Heart left ventricle (tissue), 16 donors: ENCODE results near the gene UGT2B11. TPM values are rescaled to one million over a fixed set of nuclear protein-coding genes. Genes with fewer than 3 reads are reported as not detected.
"Not testable (repeated sequence)": the region's sequence is repeated elsewhere in the genome, so short reads cannot be mapped to it uniquely, and the experiment has no call there.

Experiments used
- ATAC-seq, 4 donors: fragments of 200-7000 bp; cut with Tn5 transposase; one replicate each; pipeline ENCODE4 v1.9.1; 2020 to 2022; ENCODE audit warnings: moderate library complexity in 4 of 4, mild to moderate bottlenecking in 3 of 4, moderate number of reproducible peaks in 1 of 4
- DNase-seq, 5 donors: peaks; one replicate each; pipeline ENCODE4 v3.0.0-alpha.2; 2020
- H3K27ac ChIP-seq, 12 donors: fragments of 200-600 bp; sonication (generic) in 4 of 12; one replicate each; pipeline versions ENCODE4 v1.5.0 to v1.8.0; 2016 to 2022; ENCODE audit warnings: mild to moderate bottlenecking in 2 of 12
- H3K27me3 ChIP-seq, 9 donors: fragments of 200-600 bp; sonication (generic) in 2 of 9; one replicate each; pipeline versions ENCODE4 v1.5.1 to v1.8.0; 2016 to 2022; ENCODE audit warnings: mild to moderate bottlenecking in 3 of 9
- H3K36me3 ChIP-seq, 9 donors: fragments of 200-600 bp; sonication (generic) in 2 of 9; one replicate each; pipeline versions ENCODE4 v1.5.0 to v1.8.0; 2018 to 2022; ENCODE audit warnings: mild to moderate bottlenecking in 2 of 9
- H3K4me1 ChIP-seq, 12 donors: fragments of 200-600 bp; sonication (generic) in 4 of 12; one replicate each; pipeline versions ENCODE4 v1.5.0 to v1.8.0; 2016 to 2022; ENCODE audit warnings: mild to moderate bottlenecking in 3 of 12
- H3K4me3 ChIP-seq, 12 donors: fragments of 200-600 bp; sonication (generic) in 4 of 12; one replicate each; pipeline versions ENCODE4 v1.5.0 to v1.8.0; 2017 to 2022; ENCODE audit warnings: mild to moderate bottlenecking in 9 of 12, moderate library complexity in 4 of 12
- H3K9me3 ChIP-seq, 12 donors: fragments of 200-600 bp; sonication (generic) in 4 of 12; one replicate each; pipeline versions ENCODE4 v1.5.0 to v1.8.0; 2016 to 2022; ENCODE audit warnings: mild to moderate bottlenecking in 1 of 12
- CTCF ChIP-seq, 12 donors: fragments of 200-600 bp; sonication (generic) in 4 of 12; IDR thresholded peaks; one replicate each; pipeline versions ENCODE4 v1.5.0 to v1.8.0; 2018 to 2022; ENCODE audit warnings: antibody characterized with exemption in 12 of 12, mild to moderate bottlenecking in 5 of 12
- POLR2A ChIP-seq, 2 donors: fragments of 450-650 bp; IDR thresholded peaks; one replicate each; pipeline ENCODE4 v1.6.1; 2017; ENCODE audit warnings: antibody characterized with exemption in 2 of 2, mild to moderate bottlenecking in 2 of 2, moderate library complexity in 2 of 2
- WGBS, 4 donors: extraction: QIAGEN DNeasy Blood & Tissue Kit in 2 of 4; methylation state at CpG; one replicate each; pipeline versions ENCODE4 v1.1.5 to v1.1.7; 2013 to 2018; 5-methylcytosine and 5-hydroxymethylcytosine counted together
- intact Hi-C, 10 donors: fragments of 100-400 bp; cut with DNase I; formaldehyde crosslinking; loops; one replicate each; pipeline versions ENCODE4 v1.11.1 to v1.14.2; 2022
- long read RNA-seq, 3 donors: library from polyadenylated mRNA; unstranded; transcript quantifications; one replicate each; pipeline ENCODE4 v2.0.0, GENCODE V29; 2020 to 2021
- polyA plus RNA-seq, 2 donors: library from polyadenylated mRNA; stranded (reverse); fragments of 200-250 nt; gene quantifications; one replicate each; pipeline ENCODE4 v1.2.3, GENCODE V29; 2013
- total RNA-seq, 9 donors: library from RNA; depleted of rRNA in 2 of 9; stranded (reverse); fragments of >200 nt in 2 of 9; fragmentation: NEBNext Ultra II Directional in 3 of 9; extraction: Animal tissue kit (Norgen Biotek cat#: 25700) in 3 of 9; gene quantifications; one replicate each; pipeline versions ENCODE4 v1.1.0 to v1.2.4, GENCODE V29; 2016 to 2023
- donor health status: ischemic (EF 13 %, LVEDD 7.1; RV severe dilation, severe dysfunction).
- donor health status: healthy with polysubstance abuse.
- donor health status: DM: no; HTN: yes; CAD: no.
- donor health status: DM: no; HTN: no; CAD: no.
- donor health status: ischemic (EF 25% LVEDD 6.9; RV normal size, moderate dysfunction).
- donor health status: ischemic (EF 25% LVEDD 5.7; RV mildly dilated, moderate dysfunction).
- donor health status: healthy.
- donor health status: DM: yes; HTN: yes; CAD: no.
- donor health status: ischemic (EF 35%, LVEDD 5.7; RV mildly dilated, moderate dysfunction).
- donor health status: nonischemic (EF 11% LVEDD 7.7; RV severe dilation, severe dysfunction).
- donor health status: DM: yes; HTN: yes; CAD: no.
- donor health status: PGD.
- donor health status: ischemic (EF 29% LVEDD 5.4; RV normal size, mild dysfunction).
- donor health status: nonischemic (EF 23%, LVEDD 6.1; RV moderate dilation, normal function).

UGT2B11 gene
- total RNA-seq (not detected), polyA plus RNA-seq (not detected)
- long read RNA-seq, donor 1 = 0 reads
- long read RNA-seq, donor 2 = 0 reads
- long read RNA-seq, donor 3 = 0 reads

DNA sequence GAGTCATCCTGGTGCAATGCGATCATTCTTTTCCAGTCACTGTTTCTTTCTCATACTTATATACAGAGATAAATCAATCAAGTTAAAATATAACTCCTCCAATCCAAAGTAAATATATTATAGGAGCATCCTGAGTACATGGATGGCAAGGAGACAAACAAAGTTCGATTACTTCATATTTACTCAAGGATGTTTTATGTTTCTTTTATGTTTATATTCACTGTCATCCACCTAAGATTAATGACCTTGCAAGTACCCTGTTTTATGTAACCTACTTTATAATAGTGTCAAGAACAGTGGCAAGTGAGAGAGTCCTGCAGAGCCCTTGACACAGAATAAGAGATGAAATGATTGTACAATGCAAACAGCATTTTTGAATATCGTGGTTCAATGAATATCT lies at the start of gene UGT2B11:
UGT2B11 (minus strand) TSS at position 33 of the 400 bp plus-strand sequence; CDS start at position 7, 26 bp downstream.
- Histone ChIP-seq H3K4me1 (no peaks in the 10 kb centered on the region), H3K27ac (no peak within 1 kb of the TSS), H3K4me3 (no peak within 1 kb of the TSS), H3K36me3 (no peaks in the 10 kb centered on the region), H3K27me3 (no peaks in the 10 kb centered on the region), H3K9me3 (no peaks in the 10 kb centered on the region)
- DNase-seq (no peak), ATAC-seq (no peak)
- intact Hi-C loops = no loop called here
- WGBS, 4 donors = 64 to 77% (median 76%) methylated on average over 3 of the region's 3 CpGs
- TF ChIP-seq CTCF (IDR thresholded peaks at IDR 0.05) = no peak
- TF ChIP-seq POLR2A (IDR thresholded peaks at IDR 0.05) = no peak

- ATAC-seq, H3K27ac ChIP-seq, H3K4me1 ChIP-seq, H3K9me3 ChIP-seq, H3K27me3 ChIP-seq, DNase-seq, H3K4me3 ChIP-seq, H3K36me3 ChIP-seq: not testable (repeated sequence)
- 78 to 82% (median 79%) methylated on average over 3 of the region's 3 CpGs for WGBS, 4 donors
- intact Hi-C loops = loop anchor here in 1 of 10 donors (10.0 kb wide), 1 partner anchor 132 kb away; no protein-coding TSS in a partner anchor
These were observed 38.7 kb upstream of the UGT2B11 start for GRCh38 chr4:69253147-69253772.

- not testable (repeated sequence) for H3K36me3 ChIP-seq, H3K27me3 ChIP-seq, ATAC-seq, H3K27ac ChIP-seq, DNase-seq, H3K4me1 ChIP-seq, H3K4me3 ChIP-seq
- peaks cover 0 to 14% (median under 1%) of the 10 kb centered on the region in 12 donors for H3K9me3 ChIP-seq
- intact Hi-C loops = loop anchor here in 1 of 10 donors (10.0 kb wide), 1 partner anchor 134 kb away; no protein-coding TSS in a partner anchor
- WGBS, 4 donors = 60 to 63% (median 62%) methylated on average over 2 of the region's 2 CpGs
These were observed 36.3 kb upstream of the UGT2B11 start for GRCh38 chr4:69250884-69251283.

DNA sequence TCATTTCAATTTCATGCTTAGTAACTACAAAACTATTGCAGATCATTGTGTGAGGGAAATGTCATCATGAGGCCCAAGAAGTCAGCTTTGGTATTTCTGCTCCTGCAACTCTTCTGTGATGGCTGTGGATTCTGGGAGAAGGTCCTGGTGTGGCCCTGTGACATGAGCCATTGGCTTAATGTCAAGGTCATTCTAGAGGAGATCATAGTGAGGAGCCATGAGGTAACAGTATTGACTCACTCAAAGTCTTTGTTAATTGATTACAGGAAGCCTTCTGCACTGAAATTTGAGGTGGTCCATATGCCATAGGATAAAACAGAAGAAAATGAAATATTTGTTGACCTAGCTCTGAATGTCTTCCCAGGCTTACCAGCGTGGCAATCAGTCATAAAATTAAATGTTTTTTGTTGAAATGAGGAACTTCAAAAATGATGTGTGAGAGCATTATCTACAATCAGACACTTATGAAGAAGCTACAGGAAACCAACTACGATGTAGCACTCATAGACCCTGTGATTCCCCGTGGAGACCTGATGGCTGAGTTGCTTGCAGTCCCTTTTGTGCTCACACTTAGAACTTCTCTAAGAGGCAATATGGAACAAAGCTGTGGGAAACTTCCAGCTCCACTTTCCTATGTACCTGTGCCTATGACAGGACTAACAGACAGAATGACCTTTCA lies 28.2 kb upstream of the UGT2B11 start:
- DNase-seq, H3K27ac ChIP-seq, H3K4me3 ChIP-seq, H3K4me1 ChIP-seq, H3K27me3 ChIP-seq, ATAC-seq, H3K36me3 ChIP-seq: not testable (repeated sequence)
- intact Hi-C loops = loop anchor here in 2 of 10 donors (5.0 kb wide), 2 partner anchors 65 to 70 kb away; no protein-coding TSS in a partner anchor
- 57 to 74% (median 70%) methylated on average over 3 of the region's 3 CpGs for WGBS, 4 donors
- H3K9me3 ChIP-seq = peaks cover 0 to 26% (median 0%) of the 10 kb centered on the region in 12 donors

- WGBS, 4 donors = 79 to 86% (median 83%) methylated on average over 2 of the region's 2 CpGs
- not testable (repeated sequence) for H3K4me1 ChIP-seq, H3K36me3 ChIP-seq, H3K4me3 ChIP-seq, DNase-seq, H3K27me3 ChIP-seq, H3K27ac ChIP-seq, ATAC-seq
- peaks cover 0 to 25% (median 0%) of the 10 kb centered on the region in 12 donors for H3K9me3 ChIP-seq
- intact Hi-C loops = loop anchor here in 2 of 10 donors (5.0 kb wide), 2 partner anchors 66 to 71 kb away; no protein-coding TSS in a partner anchor
These were observed 27.2 kb upstream of the UGT2B11 start for GRCh38 chr4:69241746-69242145.

GRCh38 chr4:69240787-69241186 lies 26.2 kb upstream of the UGT2B11 start:
- DNase-seq, H3K27me3 ChIP-seq, H3K36me3 ChIP-seq, H3K4me1 ChIP-seq, ATAC-seq, H3K4me3 ChIP-seq, H3K27ac ChIP-seq: not testable (repeated sequence)
- WGBS, 4 donors = 72 to 77% (median 76%) methylated on average over 3 of the region's 3 CpGs
- peaks cover 0 to 17% (median 0%) of the 10 kb centered on the region in 12 donors for H3K9me3 ChIP-seq
- intact Hi-C loops = loop anchor here in 2 of 10 donors (5.0 kb wide), 2 partner anchors 67 to 72 kb away; no protein-coding TSS in a partner anchor
